ENCODE measurements around the gene PTGFRN.

Gene PTGFRN

DNA sequence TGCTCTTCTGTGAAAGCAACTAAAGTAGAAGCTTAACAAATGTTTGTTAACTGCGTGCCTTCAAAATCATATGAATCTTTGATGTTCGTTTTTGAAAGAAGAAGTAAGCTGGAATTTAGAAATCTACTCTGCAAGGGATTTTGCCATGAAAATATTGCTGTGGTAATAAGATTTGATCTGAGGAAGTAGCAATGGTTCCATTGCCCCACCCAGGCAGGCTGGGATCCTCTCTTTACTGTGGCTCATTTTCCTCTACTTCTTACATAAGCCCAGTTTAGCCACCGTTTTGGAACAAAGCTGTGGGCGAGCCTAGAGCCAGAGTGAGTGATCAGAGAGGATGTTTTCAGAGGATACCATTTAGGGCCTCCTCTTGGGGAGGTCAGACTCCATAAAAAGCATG is 20.3 kb upstream of the PTGFRN start:
- no peak for TF ChIP-seq CTCF (IDR thresholded peaks at IDR 0.05)
- no peak for DNase-seq (ENCODE audit: low spot score)
- Histone ChIP-seq H3K27ac (peak overlapping the region in 1 of 2 donors; percentile 2), H3K4me3 (no peak overlapping the region)

DNA sequence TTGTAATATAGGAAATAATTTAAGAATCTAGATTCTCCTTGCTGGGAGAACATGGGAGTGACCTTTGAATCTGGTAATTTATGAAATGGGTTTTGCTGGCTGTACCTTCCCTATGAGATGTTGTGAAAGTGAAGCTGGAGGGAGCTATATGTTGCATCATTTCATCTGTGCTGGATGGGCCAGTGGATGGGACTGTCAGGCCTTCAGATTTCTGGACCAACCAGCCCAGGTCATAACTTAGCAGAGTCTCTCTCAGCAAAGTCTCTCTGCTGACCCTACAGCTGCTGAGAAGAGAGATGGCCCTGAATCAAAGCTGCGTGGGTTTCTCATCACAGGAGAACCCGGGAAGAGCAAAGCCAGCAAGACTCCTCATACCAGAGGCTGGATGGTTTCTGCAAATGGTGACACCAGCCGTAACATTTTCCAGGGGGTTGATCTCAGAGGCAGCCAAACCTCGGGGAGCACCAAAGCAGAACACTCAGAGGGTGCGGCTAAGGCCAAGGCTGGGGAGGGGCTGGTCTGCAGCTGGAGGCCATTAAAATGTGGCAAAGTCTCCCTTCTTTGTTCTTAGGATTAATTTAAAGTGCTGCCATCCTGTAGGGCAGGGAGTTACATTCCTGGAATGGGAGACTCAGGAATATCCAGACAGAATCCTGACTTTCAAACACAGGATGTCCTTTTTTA is 18.2 kb upstream of the PTGFRN start:
- no peak for TF ChIP-seq CTCF (IDR thresholded peaks at IDR 0.05)
- DNase-seq (ENCODE audit: low spot score): no peak
- Histone ChIP-seq H3K27ac (no peak overlapping the region), H3K4me3 (no peak overlapping the region)

GRCh38 chr1:116895073-116895472 is 14.6 kb upstream of the PTGFRN start:
- DNase-seq (ENCODE audit: low spot score): no peak
- H3K27ac ChIP-seq: no peak overlapping the region
- no peak overlapping the region for H3K4me3 ChIP-seq
- TF ChIP-seq CTCF (IDR thresholded peaks at IDR 0.05): no peak

GRCh38 chr1:116899529-116899928 is 10.2 kb upstream of the PTGFRN start:
- TF ChIP-seq CTCF (IDR thresholded peaks at IDR 0.05): no peak

DNA sequence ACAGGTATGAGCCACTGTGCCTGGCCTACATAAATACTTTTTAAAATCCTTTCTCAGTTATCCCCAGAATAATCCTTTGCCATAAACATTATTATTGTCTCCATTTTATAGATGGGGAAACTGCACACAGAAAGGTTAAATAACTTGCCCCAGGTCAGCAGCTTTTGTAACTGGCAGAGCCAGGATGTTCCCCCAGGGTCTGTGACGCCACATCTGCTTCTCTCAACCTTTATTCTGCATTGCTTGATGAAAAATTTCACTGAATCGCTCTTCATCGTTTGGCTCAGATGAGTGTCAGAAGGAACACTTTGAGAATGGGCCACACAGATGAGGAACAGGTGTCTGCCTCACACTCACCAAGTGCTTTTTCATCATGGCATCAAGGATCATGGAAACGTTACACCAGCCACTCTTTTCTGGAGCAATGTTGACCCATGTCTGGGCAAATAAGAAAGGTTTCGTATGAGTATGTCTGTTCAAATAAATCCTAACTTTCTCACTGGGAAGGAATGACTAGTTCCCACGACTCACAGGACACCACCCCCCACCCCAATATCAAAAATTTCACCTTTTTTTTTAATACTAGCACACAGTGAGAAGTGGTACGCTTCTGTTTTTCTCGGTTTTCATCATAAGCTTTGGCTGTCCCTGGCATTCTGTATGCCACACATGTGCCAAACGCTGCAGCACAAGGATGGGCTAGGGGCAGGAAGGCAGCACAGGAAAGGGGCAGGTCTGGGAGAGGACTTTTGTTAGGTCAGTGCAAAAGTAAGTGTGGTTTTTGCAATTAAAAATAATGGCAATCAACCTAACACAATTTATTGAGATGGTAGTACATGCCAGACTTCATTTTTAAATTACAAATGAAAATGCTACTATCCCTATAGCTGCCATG is 9.0 kb upstream of the PTGFRN start:
- DNase-seq (ENCODE audit: low spot score): peak; percentile 31
- no peak for TF ChIP-seq CTCF (IDR thresholded peaks at IDR 0.05)
- H3K4me3 ChIP-seq: no peak overlapping the region
- H3K27ac ChIP-seq: no peak overlapping the region

More at GRCh38 chr1:116899529-116899928, 10.2 kb upstream of the PTGFRN start:
- DNase-seq (ENCODE audit: low spot score): no peak
- Histone ChIP-seq H3K27ac (no peak overlapping the region), H3K4me3 (no peak overlapping the region)

- H3K27ac ChIP-seq: no peak overlapping the region
- peak; percentile 45 for DNase-seq (ENCODE audit: low spot score)
- no peak for TF ChIP-seq CTCF (IDR thresholded peaks at IDR 0.05)
- no peak overlapping the region for H3K4me3 ChIP-seq
These were observed 7.7 kb upstream of the PTGFRN start for GRCh38 chr1:116902027-116902426.

Measured in coronary artery (tissue), 2 donors.